GM18519 (cell line): ENCODE results near the gene GRB14.
"Not testable (repeated sequence)": the region's sequence is repeated elsewhere in the genome, so short reads cannot be mapped to it uniquely, and the experiment has no call there.

Source experiments
- ATAC-seq: cut with Tn5 transposase; IDR thresholded peaks from one replicate; pipeline ENCODE4 v1.9.1; 2021; ENCODE audit warnings: mild to moderate bottlenecking, moderate library complexity; ENCODE audit not compliant: unreplicated experiment, low FRiP score

The GRB14 gene

GRCh38 chr2:164620873-164621763, at the start of gene GRB14:
TSS of gene GRB14 (minus strand) at chr2:164621482. CDS start at chr2:164621309, 173 bp downstream.
- no peak for ATAC-seq

- ATAC-seq: no peak
Measured at GRCh38 chr2:164669291-164669690, 48.0 kb upstream of the GRB14 start.

- ATAC-seq: no peak
Measured at GRCh38 chr2:164667566-164667965, 46.3 kb upstream of the GRB14 start.

- no peak for ATAC-seq
Measured at GRCh38 chr2:164664070-164664469, 42.8 kb upstream of the GRB14 start.

GRCh38 chr2:164662868-164663631, 41.8 kb upstream of the GRB14 start:
- no peak for ATAC-seq

- no peak for ATAC-seq
Measured at GRCh38 chr2:164662066-164662465, 40.8 kb upstream of the GRB14 start.

- no peak for ATAC-seq
Measured at GRCh38 chr2:164661349-164661748, 40.1 kb upstream of the GRB14 start.

- no peak for ATAC-seq
Measured at GRCh38 chr2:164657129-164657528, 35.8 kb upstream of the GRB14 start.

GRCh38 chr2:164655750-164656149, 34.5 kb upstream of the GRB14 start:
- no peak for ATAC-seq

- no peak for ATAC-seq
Measured at GRCh38 chr2:164655336-164655735, 34.1 kb upstream of the GRB14 start.

- no peak for ATAC-seq
Measured at GRCh38 chr2:164651361-164651760, 30.1 kb upstream of the GRB14 start.

- ATAC-seq: no peak
Measured at GRCh38 chr2:164644036-164644700, 22.9 kb upstream of the GRB14 start.

GRCh38 chr2:164642946-164643555, 21.8 kb upstream of the GRB14 start:
- no peak for ATAC-seq

GRCh38 chr2:164642268-164642667, 21.0 kb upstream of the GRB14 start:
- no peak for ATAC-seq

- ATAC-seq: not testable (repeated sequence)
Measured at GRCh38 chr2:164628319-164628718, 7.0 kb upstream of the GRB14 start.

- no peak for ATAC-seq
Measured at GRCh38 chr2:164625378-164625971, 4.2 kb upstream of the GRB14 start.

- no peak for ATAC-seq
Measured at GRCh38 chr2:164624316-164624715, 3.0 kb upstream of the GRB14 start.

GRCh38 chr2:164622338-164623106, 1.2 kb upstream of the GRB14 start:
- no peak for ATAC-seq

GRCh38 chr2:164621764-164622105, 453 bp upstream of the GRB14 start:
- no peak for ATAC-seq

GRCh38 chr2:164620457-164620856, 825 bp downstream of the GRB14 start:
- ATAC-seq: no peak
